Large intestine (tissue), 3 donors: ENCODE results near the gene SVIL. TPM values are rescaled to one million over a fixed set of nuclear protein-coding genes. Genes with fewer than 3 reads are reported as not detected.
"Not testable (repeated sequence)": the region's sequence is repeated elsewhere in the genome, so short reads cannot be mapped to it uniquely, and the experiment has no call there.

ENCODE experiments used
- DNase-seq, 2 donors: peaks; one replicate each; pipeline versions ENCODE4 v3.0.0 to v3.0.0-alpha.2; 2013
- H3K27ac ChIP-seq: one replicate; pipeline ENCODE4 v1.5.1; 2013; ENCODE audit warnings: low read length
- H3K27me3 ChIP-seq: 2 replicates; pipeline ENCODE4 v1.6.1; 2013; ENCODE audit warnings: low read length; ENCODE audit not compliant: control insufficient read depth, insufficient read depth
- H3K36me3 ChIP-seq: 2 replicates; pipeline ENCODE4 v1.6.1; 2013; ENCODE audit warnings: low read length; ENCODE audit not compliant: control insufficient read depth, insufficient read depth
- H3K4me1 ChIP-seq: one replicate; pipeline ENCODE4 v1.6.1; 2013; ENCODE audit warnings: low read length; ENCODE audit not compliant: control insufficient read depth, insufficient read depth
- H3K4me3 ChIP-seq: one replicate; pipeline ENCODE4 v1.5.1; 2013; ENCODE audit warnings: low read length
- H3K9me3 ChIP-seq: one replicate; pipeline ENCODE4 v1.6.1; 2013; ENCODE audit warnings: mild to moderate bottlenecking, low read depth, low read length, moderate library complexity; ENCODE audit not compliant: control insufficient read depth
- WGBS: methylation state at CpG from one replicate; pipeline ENCODE4 v1.1.5; 2013; ENCODE audit warnings: low lambda C conversion rate; ENCODE audit not compliant: insufficient coverage; 5-methylcytosine and 5-hydroxymethylcytosine counted together
- polyA plus RNA-seq: library from polyadenylated mRNA; unstranded; fragments of 120-200 nt; gene quantifications from one replicate; pipeline ENCODE4 v1.2.1, GENCODE V29; 2013

Gene SVIL
- polyA plus RNA-seq, 1 donor, result 42.2 TPM

GRCh38 chr10:29519659-29520058 lies 115.1 kb downstream of the SVIL start:
- Histone ChIP-seq H3K4me3 (no peak overlapping the region), H3K4me1 (no peaks in the 10 kb centered on the region), H3K27ac (no peak overlapping the region), H3K9me3 (no peaks in the 10 kb centered on the region), H3K27me3 (no peaks in the 10 kb centered on the region), H3K36me3 (peaks cover 59% of the 10 kb centered on the region)
- no peak for DNase-seq
- WGBS, result 76% methylated on average over 2 of the region's 3 CpGs

DNA sequence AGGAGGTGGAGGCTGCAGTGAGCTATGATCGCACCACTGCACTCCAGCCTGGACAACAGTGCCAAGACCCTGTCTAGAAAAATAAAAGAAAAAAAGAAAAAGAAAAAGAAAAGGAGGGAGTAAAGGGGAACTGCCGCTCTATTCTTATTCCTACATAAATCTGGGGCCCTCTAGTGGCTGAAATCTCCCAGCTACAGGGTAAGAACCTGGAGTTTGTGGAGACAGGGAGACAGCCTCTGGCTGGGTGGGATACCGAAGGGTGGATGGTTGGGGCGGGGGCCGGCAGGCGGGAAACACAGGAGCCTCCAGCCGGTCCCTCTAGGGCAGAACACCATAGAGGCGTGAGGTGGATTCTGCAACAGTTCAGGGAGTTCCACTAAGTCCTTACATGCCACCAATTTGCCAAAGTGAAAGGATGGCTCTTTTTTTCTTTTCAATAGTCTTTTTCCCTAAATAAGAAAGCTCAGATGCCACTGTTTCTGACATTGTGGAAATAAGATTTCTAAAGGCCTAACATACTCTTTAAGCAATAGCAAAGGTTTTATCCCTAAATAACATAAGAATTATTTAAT lies 117.3 kb downstream of the SVIL start:
- H3K9me3 ChIP-seq, result no peaks in the 10 kb centered on the region
- no peaks in the 10 kb centered on the region for H3K27me3 ChIP-seq
- H3K36me3 ChIP-seq, result peaks cover 42% of the 10 kb centered on the region
- no peak for DNase-seq
- 83% methylated on average over 2 of the region's 8 CpGs for WGBS
- H3K4me1 ChIP-seq, result no peaks in the 10 kb centered on the region
- H3K27ac ChIP-seq, result no peak overlapping the region
- no peak overlapping the region for H3K4me3 ChIP-seq

DNA sequence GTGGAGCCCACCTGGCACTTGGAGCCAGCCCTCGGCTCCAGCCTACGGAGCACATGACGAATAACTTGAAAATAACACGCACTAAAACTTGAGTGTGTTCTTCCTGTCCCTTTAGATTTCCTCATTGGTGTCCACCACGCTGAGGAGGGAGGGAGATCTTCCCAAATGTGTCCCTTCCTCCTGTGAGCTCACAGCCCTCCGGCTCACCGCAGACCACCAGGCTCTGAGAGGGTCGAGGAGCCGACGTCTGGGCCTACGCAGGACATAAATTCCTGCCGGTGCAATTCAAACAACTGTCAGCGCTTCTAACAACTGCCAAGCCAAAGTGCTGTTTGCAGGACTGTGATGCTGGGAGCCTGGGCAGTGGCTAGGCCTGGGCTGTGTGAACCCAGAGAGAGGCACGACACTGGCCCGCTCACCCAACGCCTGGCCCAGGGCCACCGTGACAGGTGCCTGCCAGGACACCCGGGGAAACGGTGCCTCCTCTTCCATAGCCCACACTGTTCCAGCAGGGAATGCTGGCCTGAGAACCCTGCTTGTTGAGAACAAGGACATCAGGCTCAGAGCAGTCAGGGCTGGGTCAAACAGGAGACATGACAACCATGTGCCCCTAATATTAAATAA lies 118.3 kb downstream of the SVIL start:
- peaks cover 42% of the 10 kb centered on the region for H3K36me3 ChIP-seq
- not testable (repeated sequence) for H3K4me3 ChIP-seq, H3K27me3 ChIP-seq, H3K9me3 ChIP-seq, H3K4me1 ChIP-seq, H3K27ac ChIP-seq, DNase-seq
- WGBS, result no CpG with 5 or more reads among the region's 19 CpGs

DNA sequence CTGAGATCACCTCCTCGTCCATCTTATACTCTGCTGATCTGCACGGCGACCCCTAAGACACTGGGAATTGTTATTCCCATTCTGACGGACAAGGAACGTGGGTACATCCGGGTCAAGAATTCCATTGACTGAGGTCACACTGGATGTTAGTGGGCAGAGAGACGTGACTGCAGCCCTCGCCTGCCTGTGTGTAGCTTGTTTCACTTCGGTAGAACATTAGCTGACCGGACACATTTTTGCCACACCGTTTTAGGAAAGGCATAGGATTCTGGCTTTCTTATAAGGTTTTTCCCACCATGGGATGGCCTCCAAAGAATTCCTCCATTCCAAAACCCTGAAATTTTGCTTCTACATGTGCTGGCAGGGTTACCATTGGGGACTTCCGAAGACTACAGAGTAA lies 118.9 kb downstream of the SVIL start:
- peaks cover 39% of the 10 kb centered on the region for H3K36me3 ChIP-seq
- not testable (repeated sequence) for H3K4me3 ChIP-seq, DNase-seq, H3K27ac ChIP-seq, H3K4me1 ChIP-seq, H3K27me3 ChIP-seq, H3K9me3 ChIP-seq
- WGBS, result no CpG with 5 or more reads among the region's 12 CpGs

DNA sequence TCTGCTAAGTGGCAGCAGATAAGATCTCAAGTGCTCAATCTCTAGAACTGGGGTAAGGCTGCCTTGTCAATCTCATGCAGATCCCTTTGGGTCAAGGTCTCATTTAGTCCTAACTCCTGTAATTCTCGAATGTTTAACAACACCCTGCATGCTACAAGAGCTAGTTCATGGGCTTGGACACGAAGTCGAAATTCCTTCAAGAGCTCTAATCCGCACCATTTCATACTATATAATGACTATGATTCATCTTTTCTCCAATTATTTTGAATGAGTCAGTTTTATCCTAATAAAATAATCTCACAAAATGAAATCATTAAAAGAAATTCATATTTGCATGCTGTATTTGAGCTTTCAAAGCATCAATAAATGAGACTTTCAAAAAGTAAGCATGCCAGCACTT lies 119.7 kb downstream of the SVIL start:
- H3K4me1 ChIP-seq, H3K9me3 ChIP-seq, H3K4me3 ChIP-seq, H3K27me3 ChIP-seq, DNase-seq, H3K27ac ChIP-seq: not testable (repeated sequence)
- H3K36me3 ChIP-seq, result peaks cover 32% of the 10 kb centered on the region
- WGBS, result no CpG with 5 or more reads among the region's 4 CpGs

- WGBS, result no CpG with 5 or more reads among the region's 9 CpGs
- H3K4me3 ChIP-seq, result no peak overlapping the region
- DNase-seq, result no peak
- peaks cover 28% of the 10 kb centered on the region for H3K36me3 ChIP-seq
- no peaks in the 10 kb centered on the region for H3K27me3 ChIP-seq
- no peak overlapping the region for H3K27ac ChIP-seq
- H3K9me3 ChIP-seq, result no peaks in the 10 kb centered on the region
- no peaks in the 10 kb centered on the region for H3K4me1 ChIP-seq
Observed at GRCh38 chr10:29514306-29514705, 120.5 kb downstream of the SVIL start.

GRCh38 chr10:29512425-29512974 lies 122.3 kb downstream of the SVIL start:
- Histone ChIP-seq H3K27ac (no peak overlapping the region), H3K4me3 (no peak overlapping the region), H3K4me1 (no peaks in the 10 kb centered on the region), H3K36me3 (peaks cover 21% of the 10 kb centered on the region), H3K27me3 (no peaks in the 10 kb centered on the region), H3K9me3 (no peaks in the 10 kb centered on the region)
- no peak for DNase-seq
- no CpG with 5 or more reads among the region's 10 CpGs for WGBS

DNA sequence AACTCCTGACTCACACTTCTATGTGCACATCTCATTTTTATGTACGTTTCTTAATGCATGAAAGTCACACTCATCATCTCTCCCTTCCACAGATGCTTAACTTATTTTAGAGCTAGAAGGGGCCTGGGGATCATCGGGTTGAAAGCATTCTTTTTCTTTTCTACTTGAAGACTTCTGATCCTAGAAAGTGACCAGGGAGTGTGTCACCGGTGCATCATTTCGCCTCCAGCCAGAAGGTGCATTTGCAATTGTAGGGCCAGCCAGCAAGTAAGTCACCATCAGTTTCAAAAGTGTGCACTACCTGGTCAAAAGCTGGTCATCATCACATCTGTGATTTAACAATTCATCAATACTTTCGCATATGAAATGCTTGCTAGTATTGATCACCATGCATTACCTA lies 123.0 kb downstream of the SVIL start:
- DNase-seq, H3K4me1 ChIP-seq, H3K4me3 ChIP-seq, H3K27ac ChIP-seq, H3K9me3 ChIP-seq, H3K27me3 ChIP-seq: not testable (repeated sequence)
- H3K36me3 ChIP-seq, result peaks cover 21% of the 10 kb centered on the region
- WGBS, result 100% methylated on average over 1 of the region's 5 CpGs

DNA sequence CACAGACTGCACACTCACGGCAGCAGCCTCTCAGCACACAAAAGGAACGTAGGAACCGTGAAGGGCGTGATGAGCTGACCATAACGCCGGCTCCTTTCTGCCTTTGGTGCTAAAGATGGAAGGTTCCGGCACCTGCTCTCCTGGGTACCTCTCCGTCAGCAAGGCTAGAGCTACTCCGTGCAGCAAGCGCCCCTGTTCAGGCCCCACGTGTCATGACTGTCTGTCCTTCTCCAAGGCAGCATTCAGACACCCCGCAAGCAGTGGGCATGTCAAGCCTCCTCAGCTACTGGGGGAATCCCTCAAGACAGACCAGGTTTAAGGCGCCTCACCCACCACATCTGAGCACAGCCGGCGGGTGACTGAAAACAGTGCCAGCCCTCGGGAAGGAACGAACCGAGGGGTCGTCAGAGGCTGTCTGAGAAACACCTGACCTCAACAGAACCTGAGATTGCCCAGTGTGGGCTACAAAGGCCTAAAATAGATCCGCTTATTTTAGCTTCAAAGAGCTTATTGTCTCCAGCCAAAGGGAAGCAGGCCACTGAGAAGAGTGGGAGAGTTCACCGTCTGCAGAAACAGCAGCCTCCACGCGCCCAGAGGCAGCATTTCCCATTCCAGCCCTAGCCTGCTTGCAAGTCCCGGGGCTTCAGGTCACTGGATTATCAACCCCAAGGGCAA lies 124.2 kb downstream of the SVIL start:
- H3K4me3 ChIP-seq, H3K27me3 ChIP-seq, H3K9me3 ChIP-seq, DNase-seq, H3K27ac ChIP-seq, H3K4me1 ChIP-seq: not testable (repeated sequence)
- H3K36me3 ChIP-seq, result peaks cover 17% of the 10 kb centered on the region
- no CpG with 5 or more reads among the region's 24 CpGs for WGBS

DNA sequence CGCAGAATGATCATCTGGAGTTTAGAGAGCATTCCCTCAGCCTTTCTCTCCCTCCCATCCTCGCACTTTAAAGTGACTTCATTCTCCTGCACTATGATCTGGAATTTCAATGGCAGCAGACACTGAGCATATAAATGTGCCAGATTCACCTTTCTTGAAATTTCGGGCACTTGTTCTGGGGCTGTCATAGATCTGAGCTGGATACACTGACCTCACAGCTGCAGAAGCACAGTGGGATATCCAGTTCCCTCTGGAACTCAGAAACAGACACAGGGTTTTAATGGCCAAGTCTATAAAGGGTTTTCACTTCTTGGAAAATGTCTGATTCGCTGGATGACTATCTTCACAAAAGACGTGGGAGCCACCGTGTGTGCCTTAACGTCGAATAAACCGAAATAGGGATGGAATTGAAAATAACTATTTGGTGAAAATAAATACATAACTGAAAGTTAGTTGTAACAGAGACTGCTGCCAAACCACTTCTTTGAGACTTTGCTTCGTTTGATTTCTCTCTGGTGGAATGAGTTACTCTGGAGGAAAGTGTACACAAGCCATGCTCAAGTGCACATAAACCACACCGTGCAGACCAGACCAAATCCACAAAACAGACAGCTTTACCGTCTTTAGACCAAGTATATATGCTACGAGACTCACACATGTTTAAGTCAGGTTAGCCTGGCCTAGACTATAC lies 126.1 kb downstream of the SVIL start:
- 70% methylated on average over 2 of the region's 13 CpGs for WGBS
- H3K27ac ChIP-seq, result no peak overlapping the region
- H3K9me3 ChIP-seq, result no peaks in the 10 kb centered on the region
- H3K4me3 ChIP-seq, result no peak overlapping the region
- DNase-seq, result no peak
- H3K4me1 ChIP-seq, result no peaks in the 10 kb centered on the region
- H3K36me3 ChIP-seq, result peaks cover 17% of the 10 kb centered on the region
- H3K27me3 ChIP-seq, result no peaks in the 10 kb centered on the region
